CD4-positive, alpha-beta T cell treated with Interleukin-2 at 100 ng/mL for 4 hours (primary cell): ENCODE measurements around the gene ZC3H6.
"Not testable (repeated sequence)": the region's sequence is repeated elsewhere in the genome, so short reads cannot be mapped to it uniquely, and the experiment has no call there.

Experiments
- DNase-seq: peaks from one replicate; pipeline ENCODE4 v3.0.0-alpha.2; 2020; ENCODE audit warnings: low spot score

ZC3H6 gene

DNA sequence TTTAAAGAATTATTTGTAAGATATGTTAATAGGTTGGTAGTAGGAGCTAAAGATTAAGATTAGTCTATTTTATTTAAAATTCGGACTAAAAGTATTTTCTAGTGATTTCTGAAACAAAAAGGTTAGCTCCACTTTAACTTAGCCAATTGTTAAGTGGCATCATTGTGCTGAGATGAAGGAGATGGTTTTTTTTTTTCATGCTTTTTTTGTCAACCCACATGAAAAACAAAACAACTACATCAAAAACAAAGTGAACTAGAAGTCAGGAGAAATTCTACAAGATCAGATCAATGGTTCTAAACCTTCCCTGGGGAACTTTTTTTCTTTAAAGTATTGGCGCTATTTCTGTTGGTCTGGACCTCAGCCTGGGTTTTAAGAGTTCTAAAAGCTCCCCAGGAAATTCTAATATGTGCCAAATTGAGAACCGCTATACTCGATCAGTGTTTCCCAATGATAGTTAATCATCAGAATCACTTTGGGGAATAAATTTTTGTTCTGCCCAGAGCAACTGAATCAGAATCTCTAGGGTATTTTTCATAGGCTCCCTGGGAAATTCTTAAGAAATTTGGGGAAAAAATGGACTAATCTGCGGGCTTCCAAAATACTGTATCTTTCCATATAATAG is 2.3 kb downstream of the ZC3H6 start:
- no peak for DNase-seq

- not testable (repeated sequence) for DNase-seq
These were observed 6.7 kb downstream of the ZC3H6 start for GRCh38 chr2:112282066-112282465.

GRCh38 chr2:112283535-112283934 is 8.1 kb downstream of the ZC3H6 start:
- not testable (repeated sequence) for DNase-seq

DNA sequence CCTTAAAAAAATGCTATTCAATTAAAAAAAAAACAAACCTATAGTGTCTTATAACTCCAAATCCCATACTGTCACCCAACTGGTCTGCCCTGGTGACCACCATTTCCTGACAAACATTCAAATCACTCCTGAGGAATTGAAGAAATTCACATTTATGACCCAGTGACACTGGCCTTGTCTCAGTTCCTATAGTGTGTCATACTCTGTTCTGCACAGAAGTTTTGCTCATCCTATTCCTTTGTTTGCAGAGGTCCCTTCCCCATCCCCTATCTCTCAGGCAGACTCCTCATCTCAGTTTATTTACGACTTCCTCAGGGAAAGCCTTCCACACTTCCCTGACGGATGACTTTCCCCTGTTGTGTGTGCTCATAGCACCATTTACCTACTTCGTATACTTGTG is 14.7 kb downstream of the ZC3H6 start:
- DNase-seq: no peak

GRCh38 chr2:112290648-112291047 is 15.3 kb downstream of the ZC3H6 start:
- DNase-seq: no peak

DNA sequence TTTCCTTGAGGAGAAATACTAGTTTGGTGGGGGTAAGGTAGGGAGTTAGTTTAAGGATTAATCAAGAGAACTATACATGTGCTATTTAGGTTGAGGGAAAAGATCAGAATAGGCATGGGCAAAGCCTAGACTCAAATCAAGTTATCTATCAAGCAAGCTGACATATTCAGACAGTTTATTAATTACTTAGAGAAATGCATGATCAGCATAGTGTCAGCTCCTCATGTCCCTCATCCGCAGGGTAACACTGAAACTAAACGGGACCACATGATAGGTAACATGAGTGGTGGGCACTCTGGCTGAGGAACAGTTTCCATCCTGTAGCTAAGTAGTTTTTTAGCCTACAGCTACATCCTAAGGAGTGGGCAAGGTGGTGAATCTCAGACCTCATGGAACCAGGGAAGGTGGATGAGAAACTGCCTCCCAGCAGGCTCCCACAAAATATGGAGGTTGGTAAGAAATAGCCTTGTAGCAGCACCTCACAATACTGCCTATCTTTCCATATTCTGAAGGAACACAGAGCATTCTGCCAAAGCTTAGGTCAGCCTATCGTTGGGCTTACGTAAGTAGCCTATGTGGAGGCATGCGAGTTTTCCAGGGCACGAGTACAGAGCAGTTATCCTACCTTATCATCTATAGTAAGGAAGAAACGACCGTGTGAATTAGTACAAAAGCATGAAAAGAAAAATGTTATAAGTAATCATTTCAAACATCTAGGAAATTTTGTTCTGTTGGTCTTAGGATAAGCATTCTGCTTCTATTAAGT is 18.4 kb downstream of the ZC3H6 start:
- DNase-seq: no peak

- DNase-seq: no peak
These were observed 20.1 kb downstream of the ZC3H6 start for GRCh38 chr2:112295407-112296078.

GRCh38 chr2:112296407-112296806 is 21.0 kb downstream of the ZC3H6 start:
- no peak for DNase-seq

GRCh38 chr2:112301171-112301584 is 25.8 kb downstream of the ZC3H6 start:
- no peak for DNase-seq

DNA sequence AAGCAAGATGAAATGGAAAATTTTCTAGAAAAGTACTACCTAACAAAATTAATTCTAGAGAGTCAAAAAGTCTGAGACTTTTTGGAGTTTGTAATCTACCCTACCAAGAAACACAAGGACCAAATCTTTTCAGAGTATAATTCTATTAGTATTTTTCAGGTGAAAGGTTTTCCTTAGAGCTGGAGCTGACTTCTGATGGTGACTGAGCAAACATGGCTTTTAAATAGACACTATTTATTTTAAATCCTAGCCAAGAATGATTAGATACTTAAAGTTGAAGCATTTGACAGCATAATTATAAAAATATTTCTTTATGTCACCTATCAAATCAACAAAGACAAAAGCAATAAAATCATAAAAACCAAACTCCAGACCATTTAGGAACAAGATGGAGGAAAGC is 26.6 kb downstream of the ZC3H6 start:
- no peak for DNase-seq

GRCh38 chr2:112304298-112304941 is 29.0 kb downstream of the ZC3H6 start:
- DNase-seq: no peak

DNA sequence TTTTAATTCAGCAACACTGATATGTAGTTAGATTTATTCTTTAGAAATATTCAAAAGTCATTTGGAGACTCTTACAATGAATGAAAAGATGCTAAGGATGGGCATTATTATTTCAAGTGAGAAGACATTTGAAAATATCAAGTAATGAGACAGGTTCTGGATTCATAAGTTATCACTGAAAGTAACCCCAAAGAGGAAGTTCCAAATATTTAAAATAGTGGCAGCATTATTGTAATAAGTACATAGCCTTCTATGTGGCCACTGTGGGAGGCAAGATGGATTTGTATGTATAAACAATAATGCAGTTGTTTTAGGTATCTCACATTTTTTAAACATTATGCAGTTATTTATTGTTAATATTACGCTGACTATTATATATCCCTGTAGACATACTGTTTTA is 29.7 kb downstream of the ZC3H6 start:
- no peak for DNase-seq

- no peak for DNase-seq
These were observed 35.5 kb downstream of the ZC3H6 start for GRCh38 chr2:112310906-112311305.

DNA sequence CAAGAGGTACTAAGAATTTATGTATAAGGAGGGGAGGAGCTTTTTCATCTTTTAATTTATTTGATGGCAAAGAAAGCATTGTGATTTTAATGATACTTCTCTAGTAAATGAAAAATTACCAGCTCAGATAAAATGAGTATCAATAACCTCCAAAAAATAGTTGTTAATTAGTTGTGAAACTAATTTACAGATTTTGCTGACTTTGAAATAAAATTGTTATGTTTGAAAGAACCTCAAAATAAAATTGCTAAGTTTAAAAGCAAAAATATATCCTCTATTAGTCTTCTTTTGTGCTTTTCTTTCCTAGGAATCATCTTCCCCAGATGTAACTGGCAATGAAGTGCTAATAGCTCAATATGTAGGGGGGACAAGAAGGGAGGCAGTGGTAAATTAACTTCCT is 36.5 kb downstream of the ZC3H6 start:
- DNase-seq: no peak

DNA sequence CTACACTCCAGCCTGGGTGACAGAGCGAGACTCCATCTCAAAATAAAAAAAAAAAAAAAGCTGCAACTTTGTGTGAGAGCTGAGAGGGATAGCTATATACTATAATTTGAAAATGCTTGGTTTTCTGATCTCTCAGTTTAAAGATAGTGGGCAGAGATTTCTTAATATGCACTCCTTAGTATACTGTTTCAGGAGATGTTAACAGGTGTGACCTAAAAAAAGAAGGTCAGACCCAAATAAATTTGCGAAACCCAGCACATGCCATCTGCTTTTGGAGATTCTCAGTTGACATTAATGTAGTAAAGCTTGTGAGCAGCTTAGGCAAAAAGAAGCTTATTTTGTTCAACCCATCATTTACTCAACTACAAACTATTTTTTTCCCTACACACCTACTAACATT is 37.4 kb downstream of the ZC3H6 start:
- DNase-seq: no peak

DNA sequence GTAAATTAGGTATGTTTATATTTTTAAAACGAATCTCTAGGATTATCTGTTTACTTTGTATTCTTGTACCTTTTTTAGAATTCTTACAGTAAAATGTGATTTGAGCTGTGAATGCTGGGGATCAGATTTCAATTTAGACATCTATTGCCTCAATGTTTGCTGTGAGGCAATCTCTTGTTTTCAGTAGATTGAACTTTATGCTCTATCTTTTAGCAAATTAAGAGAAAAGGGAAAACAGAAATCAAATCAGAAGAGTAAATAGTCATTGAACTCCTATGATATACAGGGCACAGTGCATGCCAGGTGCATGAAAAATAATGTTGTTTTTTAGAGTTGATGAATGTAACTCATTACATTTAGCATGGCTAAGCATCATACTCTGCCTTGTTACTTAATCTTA is 39.5 kb downstream of the ZC3H6 start:
- DNase-seq: no peak

DNA sequence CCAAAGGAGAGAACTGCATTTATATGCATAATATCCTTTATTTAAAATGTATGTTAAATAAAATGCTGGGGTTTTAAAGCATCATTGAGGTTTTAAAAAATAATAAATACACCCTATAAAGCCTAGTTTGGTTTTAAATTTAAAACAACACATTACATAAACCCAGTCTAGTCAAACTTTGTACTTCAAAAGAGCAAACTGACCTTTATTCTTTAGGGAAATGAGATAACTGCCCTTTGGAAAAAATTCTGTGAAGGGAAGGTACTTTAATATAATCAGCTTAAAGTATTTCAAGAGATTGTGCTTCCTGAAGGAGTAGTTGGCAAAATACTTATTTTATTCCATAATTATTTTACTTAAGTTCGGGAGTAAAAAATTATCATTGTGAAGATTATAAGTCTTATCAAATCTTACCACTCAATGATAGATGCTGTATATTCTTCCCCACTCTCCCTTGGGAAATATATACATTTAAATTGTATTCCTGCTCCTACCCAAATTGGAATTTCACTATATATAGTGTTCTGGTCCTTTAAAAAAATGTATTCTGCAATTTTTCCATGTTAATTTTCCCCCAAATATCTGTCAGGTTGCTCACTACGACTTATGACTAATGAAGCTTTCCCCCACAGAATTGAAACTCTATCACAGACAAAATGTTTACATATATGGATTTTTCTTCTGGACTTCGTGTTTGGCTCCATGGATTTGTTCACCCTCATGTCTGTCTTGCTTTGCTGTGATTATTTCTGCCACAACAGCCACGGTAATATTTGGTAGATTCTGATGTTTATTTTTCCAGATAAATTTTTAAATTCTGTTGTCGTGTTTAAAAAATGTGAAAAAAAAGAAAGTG is 42.1 kb downstream of the ZC3H6 start:
- no peak for DNase-seq

DNA sequence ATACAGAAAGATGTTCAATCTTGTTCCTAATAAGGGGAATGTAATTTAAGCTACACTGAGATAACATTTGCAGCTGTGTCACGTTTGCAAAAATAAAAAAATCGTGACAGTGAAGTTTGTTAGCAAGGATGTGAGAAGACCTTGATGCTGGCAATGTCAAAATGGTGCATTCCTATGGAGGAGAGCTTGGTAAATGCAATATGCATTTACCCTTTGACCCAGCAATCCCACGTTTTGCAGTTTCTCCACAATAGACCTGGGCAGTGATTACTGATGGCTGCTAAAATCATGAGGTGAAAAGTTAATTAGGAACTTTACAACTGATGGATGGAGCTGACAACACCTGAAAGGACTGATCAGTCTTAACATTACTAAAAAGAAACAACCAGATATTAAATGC is 43.1 kb downstream of the ZC3H6 start:
- DNase-seq: no peak

DNA sequence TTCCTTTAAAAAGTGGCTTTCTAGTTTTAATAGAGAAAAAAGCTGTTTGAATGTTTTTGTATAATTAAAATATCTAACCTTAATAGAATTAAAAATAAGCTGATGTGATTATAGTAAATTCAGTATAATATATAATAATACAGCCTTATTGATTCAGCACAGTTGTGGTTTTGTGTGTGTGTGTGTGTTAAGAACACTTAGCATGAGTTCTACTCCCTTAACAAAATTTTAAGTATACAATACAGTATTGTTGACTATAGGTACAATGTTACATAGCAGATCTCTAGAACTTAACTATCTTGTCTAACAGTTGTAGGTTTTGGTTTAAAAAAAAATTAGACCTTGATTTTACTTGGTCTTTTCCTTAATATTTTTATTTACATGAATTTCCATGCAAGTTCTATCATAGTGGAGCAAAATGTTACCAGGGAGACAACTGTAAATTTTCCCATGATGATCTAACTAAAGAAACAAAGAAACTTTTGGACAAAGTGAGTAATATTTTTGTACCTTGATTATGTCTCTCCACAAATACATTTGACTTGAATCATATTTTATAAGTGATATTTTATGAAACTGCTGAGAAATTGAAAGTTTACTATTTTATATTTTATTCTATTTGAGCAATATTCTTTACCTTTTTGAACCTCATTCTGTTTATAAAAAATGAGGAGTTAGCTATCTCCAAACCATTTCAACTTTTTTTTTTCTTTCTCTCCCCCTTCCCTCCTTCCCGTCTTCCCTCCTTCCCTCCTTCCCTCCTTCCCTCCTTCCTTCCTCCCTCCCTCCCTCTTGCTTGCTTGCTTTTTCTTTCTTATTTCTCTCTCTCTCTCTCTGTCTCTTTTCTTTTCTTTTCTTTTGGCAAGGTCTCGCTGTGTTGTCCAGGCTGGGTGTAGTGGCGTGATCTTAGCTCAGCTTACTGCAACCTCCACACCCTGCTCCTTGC is 46.3 kb downstream of the ZC3H6 start:
- no peak for DNase-seq

- DNase-seq: no peak
These were observed 47.5 kb downstream of the ZC3H6 start for GRCh38 chr2:112322919-112323318.
